ENCODE measurements around the gene TP53I11. TPM values are rescaled to one million over a fixed set of nuclear protein-coding genes. Genes with fewer than 3 reads are reported as not detected.

The TP53I11 gene
- total RNA-seq, 2 donors from 2014 or later = 21.8 to 91.0 TPM

DNA sequence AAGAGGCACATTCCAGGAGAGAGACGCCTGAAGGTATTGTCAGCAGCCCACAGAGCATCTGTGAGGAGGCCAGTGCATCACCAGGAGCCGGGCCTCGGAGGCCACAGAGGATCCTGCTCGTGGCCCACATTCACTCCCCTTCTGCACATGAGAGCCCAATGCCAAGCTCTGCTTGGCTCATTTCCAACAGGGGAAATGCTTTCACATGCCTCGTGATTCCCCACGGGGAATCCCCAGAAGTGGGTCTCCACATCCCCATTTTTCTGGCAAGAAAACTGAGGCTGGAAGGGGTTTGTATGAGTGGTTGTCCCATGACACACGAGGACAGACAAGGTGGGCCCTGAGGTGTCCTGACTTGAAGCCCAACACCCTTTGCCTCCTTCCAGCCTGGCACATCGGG lies 34.4 kb downstream of the TP53I11 start:
- intact Hi-C loops (cut with DNase I) = no loop called here

DNA sequence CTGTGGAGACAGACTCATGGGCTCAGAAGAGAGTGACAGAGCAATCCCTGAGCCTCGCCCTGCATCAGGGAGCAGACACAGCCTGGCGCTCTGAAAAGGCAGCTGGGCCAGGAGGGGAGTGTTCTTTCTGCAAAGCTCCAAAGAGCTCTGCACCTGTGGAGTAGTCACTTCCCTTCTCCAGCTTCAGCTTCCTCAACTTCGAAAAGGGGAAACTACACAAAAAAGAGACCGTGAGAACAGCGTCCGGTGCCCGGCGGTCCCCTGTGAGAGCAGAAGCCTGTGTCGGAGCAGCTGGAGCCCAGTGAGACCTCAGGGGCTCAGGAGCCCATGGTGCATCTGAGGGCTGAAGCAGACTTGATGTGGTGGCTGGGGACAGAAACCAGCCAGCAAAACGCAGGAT lies 35.1 kb downstream of the TP53I11 start:
- no peak for ATAC-seq
- 75 to 80% methylated on average over 10 of the region's 10 CpGs for WGBS, 2 donors

More for the DNA sequence above, 34.4 kb downstream of the TP53I11 start:
- TF ChIP-seq POLR2A (IDR thresholded peaks at IDR 0.05) = no peak
- TF ChIP-seq, protein P1, sequence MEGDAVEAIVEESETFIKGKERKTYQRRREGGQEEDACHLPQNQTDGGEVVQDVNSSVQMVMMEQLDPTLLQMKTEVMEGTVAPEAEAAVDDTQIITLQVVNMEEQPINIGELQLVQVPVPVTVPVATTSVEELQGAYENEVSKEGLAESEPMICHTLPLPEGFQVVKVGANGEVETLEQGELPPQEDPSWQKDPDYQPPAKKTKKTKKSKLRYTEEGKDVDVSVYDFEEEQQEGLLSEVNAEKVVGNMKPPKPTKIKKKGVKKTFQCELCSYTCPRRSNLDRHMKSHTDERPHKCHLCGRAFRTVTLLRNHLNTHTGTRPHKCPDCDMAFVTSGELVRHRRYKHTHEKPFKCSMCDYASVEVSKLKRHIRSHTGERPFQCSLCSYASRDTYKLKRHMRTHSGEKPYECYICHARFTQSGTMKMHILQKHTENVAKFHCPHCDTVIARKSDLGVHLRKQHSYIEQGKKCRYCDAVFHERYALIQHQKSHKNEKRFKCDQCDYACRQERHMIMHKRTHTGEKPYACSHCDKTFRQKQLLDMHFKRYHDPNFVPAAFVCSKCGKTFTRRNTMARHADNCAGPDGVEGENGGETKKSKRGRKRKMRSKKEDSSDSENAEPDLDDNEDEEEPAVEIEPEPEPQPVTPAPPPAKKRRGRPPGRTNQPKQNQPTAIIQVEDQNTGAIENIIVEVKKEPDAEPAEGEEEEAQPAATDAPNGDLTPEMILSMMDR (IDR thresholded peaks at IDR 0.05) = no peak
- Histone ChIP-seq H3K36me3 (replicated peaks in 1 of 2; ENCODE audit: insufficient read depth in 1 of 2, low read depth in 2 of 2) (no peaks in the 10 kb centered on the region), H3K4me1 (peaks cover 3% of the 10 kb centered on the region), H3K27me3 (no peaks in the 10 kb centered on the region), H3K27ac (no peak overlapping the region), H3K4me3 (no peak overlapping the region), H3K9me3 (no peaks in the 10 kb centered on the region)
- ATAC-seq = no peak
- 39 to 57% methylated on average over 7 to 8 of the region's 8 CpGs for WGBS, 2 donors
- no peak for DNase-seq

DNA sequence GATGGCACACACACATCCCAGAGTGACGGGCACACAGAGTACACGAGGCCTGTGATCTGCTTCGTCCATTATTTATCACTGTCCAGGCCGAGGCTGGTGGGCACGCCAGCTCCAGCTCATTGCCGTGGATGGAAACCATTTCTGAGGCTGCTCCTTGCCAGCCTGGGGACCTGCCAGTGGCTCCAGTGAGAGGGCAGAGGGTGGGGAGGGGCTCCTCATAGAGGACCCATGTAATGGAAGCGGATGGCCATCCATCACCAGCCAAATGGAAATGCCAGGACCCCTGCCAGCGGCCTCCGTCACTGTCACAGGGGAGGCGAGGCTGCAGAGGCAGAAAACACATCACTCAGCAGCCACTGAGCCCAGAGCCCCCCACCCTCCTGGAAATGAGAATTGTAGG lies 35.7 kb downstream of the TP53I11 start:
- intact Hi-C loops (cut with DNase I) = no loop called here
- TF ChIP-seq, protein P1 (IDR thresholded peaks at IDR 0.05) = no peak
- no peak for TF ChIP-seq POLR2A (IDR thresholded peaks at IDR 0.05)

More for the DNA sequence above, 35.1 kb downstream of the TP53I11 start:
- DNase-seq = no peak
- H3K9me3 ChIP-seq = no peaks in the 10 kb centered on the region
- H3K4me1 ChIP-seq = peaks cover 6% of the 10 kb centered on the region
- no peak for TF ChIP-seq POLR2A (IDR thresholded peaks at IDR 0.05)
- TF ChIP-seq, protein P1 (IDR thresholded peaks at IDR 0.05) = no peak
- H3K27me3 ChIP-seq = no peaks in the 10 kb centered on the region
- H3K4me3 ChIP-seq = no peak overlapping the region
- intact Hi-C loops (cut with DNase I) = no loop called here
- H3K27ac ChIP-seq = no peak overlapping the region
- no peaks in the 10 kb centered on the region for H3K36me3 ChIP-seq (replicated peaks in 1 of 2; ENCODE audit: insufficient read depth in 1 of 2, low read depth in 2 of 2)

DNA sequence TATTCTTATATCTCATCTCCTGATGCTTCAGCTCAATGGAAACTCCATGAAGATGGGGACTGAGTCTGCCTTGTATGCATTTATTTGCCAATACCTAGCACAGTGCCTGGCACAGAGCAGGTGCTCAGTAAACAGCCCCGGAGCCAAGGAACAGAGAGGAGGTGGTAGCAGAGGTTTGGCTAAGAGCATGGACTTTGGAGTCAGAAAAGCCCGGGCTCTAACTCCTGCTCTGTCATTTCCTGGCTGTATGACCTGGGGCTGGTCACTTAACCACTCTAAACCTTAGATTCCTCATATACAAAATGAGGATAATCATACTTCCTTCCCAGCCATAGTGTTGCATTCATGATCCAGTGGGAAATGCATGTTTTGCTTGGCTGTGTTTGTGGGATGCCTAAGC lies 36.6 kb downstream of the TP53I11 start:
- DNase-seq (no peak), ATAC-seq (no peak)
- Histone ChIP-seq H3K4me3 (no peak overlapping the region), H3K27ac (no peak overlapping the region), H3K4me1 (peaks cover 6% of the 10 kb centered on the region), H3K9me3 (no peaks in the 10 kb centered on the region), H3K36me3 (replicated peaks in 1 of 2; ENCODE audit: insufficient read depth in 1 of 2, low read depth in 2 of 2) (no peaks in the 10 kb centered on the region), H3K27me3 (no peaks in the 10 kb centered on the region)
- intact Hi-C loops (cut with DNase I) = loop anchor here (5.0 kb wide), 2 partner anchors 182 to 292 kb away; no protein-coding TSS in a partner anchor
- WGBS, 2 donors = 62% methylated on average over 2 of the region's 2 CpGs; no CpG with 5 or more reads in 1 of the 2 donors
- TF ChIP-seq, protein P1 (IDR thresholded peaks at IDR 0.05) = no peak
- no peak for TF ChIP-seq POLR2A (IDR thresholded peaks at IDR 0.05)

More for the DNA sequence above, 35.7 kb downstream of the TP53I11 start:
- ATAC-seq (no peak), DNase-seq (no peak)
- Histone ChIP-seq H3K4me3 (no peak overlapping the region), H3K9me3 (no peaks in the 10 kb centered on the region), H3K4me1 (peaks cover 6% of the 10 kb centered on the region), H3K36me3 (replicated peaks in 1 of 2; ENCODE audit: insufficient read depth in 1 of 2, low read depth in 2 of 2) (no peaks in the 10 kb centered on the region), H3K27me3 (no peaks in the 10 kb centered on the region), H3K27ac (no peak overlapping the region)
- 70 to 79% methylated on average over 4 to 10 of the region's 10 CpGs for WGBS, 2 donors

DNA sequence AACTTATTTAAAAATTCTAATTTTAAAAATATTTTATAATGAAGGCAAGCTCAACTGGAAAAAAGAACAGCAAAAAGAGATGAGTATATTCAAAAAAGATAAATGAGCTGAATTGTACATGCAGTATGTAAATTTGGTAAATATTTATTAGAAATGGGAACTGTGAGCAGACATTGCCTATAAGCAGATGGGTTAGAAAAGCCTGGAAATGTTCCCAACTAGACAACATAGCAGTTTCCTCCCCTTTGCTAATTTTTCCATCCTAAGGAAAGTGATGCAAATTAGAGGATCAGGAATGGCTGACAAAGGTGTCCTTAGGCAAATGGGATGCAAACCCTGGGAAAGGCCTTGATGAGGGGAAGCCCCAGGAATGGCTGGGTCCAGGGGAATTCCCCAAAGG lies 37.2 kb downstream of the TP53I11 start:
- H3K4me1 ChIP-seq = peaks cover 6% of the 10 kb centered on the region
- no peak for TF ChIP-seq POLR2A (IDR thresholded peaks at IDR 0.05)
- TF ChIP-seq, protein P1 (IDR thresholded peaks at IDR 0.05) = no peak
- intact Hi-C loops (cut with DNase I) = loop anchor here (5.0 kb wide), 2 partner anchors 181 to 291 kb away; no protein-coding TSS in a partner anchor
- DNase-seq = no peak
- no peaks in the 10 kb centered on the region for H3K27me3 ChIP-seq
- H3K36me3 ChIP-seq (replicated peaks in 1 of 2; ENCODE audit: insufficient read depth in 1 of 2, low read depth in 2 of 2) = no peaks in the 10 kb centered on the region
- no peak overlapping the region for H3K4me3 ChIP-seq
- no peak for ATAC-seq
- H3K27ac ChIP-seq = no peak overlapping the region
- H3K9me3 ChIP-seq = no peaks in the 10 kb centered on the region

Measured in body of pancreas (tissue), 4 donors.